Head of caudate nucleus (tissue), 42 donors: Measurements from ENCODE around the gene MAFF.

ENCODE experiments used
- DNase-seq, 42 donors: peaks; one replicate each; pipeline versions ENCODE4 v3.0.0 to v3.0.0-alpha.2; 2020 to 2021; ENCODE audit warnings: mixed read lengths in 7 of 42
- intact Hi-C: fragments of 100-400 bp; cut with DNase I; formaldehyde crosslinking; loops from one replicate; pipeline ENCODE4 v1.15.0; 2022

The MAFF gene

DNA sequence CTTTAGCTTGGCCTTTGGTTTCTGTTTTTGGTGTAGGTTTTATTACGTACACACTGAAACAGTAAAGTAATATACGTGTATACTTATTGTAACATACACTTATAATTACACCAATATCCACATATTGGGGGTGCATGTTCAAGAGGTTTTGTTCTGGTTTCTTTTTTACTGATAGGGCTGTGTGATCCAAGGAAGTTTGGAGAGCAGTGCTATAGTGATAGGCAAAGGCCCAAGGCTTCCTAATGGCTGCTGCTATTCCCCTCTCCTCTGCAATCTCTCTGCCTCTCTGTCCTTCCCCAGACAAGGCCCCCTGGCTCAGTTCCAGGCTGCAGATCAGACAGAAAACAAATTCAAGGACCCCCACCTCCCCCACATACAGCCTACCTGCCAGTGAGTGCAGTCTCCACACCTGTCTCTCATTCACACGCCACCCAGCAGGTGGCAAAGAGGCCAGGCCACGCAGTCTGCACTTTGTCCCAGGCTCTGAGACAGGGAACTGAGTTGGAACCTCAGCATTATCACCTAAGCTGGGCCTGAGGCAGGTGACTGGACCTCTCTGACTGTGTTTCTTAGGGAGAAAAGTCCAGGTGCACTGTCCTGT lies 56.0 kb downstream of the MAFF start:
- DNase-seq = no peak
- intact Hi-C loops = no loop called here

GRCh38 chr22:38258895-38259294 lies 57.1 kb downstream of the MAFF start:
- intact Hi-C loops = no loop called here
- DNase-seq = no peak

DNA sequence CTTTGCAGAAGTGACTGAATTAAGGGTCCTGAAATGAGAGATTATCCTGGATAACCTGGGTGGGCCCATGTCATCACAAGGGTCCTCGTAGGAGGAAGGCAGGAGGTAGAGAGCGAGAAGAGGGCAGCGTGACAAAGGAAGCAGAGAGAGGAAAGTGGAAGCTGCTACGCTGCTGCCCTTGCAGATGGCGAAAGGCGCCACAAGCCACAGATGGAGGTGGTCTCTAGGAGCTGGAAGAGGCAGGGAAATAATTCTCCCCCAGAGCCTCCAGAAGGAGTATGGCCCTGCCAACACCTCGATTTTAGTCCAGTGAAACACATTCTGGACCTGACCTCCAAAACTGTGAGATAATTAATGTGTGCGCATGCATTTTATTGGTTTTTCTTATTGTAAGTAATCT lies 57.6 kb downstream of the MAFF start:
- no peak for DNase-seq
- intact Hi-C loops = no loop called here

GRCh38 chr22:38260761-38261681 lies 59.2 kb downstream of the MAFF start:
- peak in 38 of 42 donors; percentile 39 to 77 (median 61) for DNase-seq
- intact Hi-C loops = no loop called here

DNA sequence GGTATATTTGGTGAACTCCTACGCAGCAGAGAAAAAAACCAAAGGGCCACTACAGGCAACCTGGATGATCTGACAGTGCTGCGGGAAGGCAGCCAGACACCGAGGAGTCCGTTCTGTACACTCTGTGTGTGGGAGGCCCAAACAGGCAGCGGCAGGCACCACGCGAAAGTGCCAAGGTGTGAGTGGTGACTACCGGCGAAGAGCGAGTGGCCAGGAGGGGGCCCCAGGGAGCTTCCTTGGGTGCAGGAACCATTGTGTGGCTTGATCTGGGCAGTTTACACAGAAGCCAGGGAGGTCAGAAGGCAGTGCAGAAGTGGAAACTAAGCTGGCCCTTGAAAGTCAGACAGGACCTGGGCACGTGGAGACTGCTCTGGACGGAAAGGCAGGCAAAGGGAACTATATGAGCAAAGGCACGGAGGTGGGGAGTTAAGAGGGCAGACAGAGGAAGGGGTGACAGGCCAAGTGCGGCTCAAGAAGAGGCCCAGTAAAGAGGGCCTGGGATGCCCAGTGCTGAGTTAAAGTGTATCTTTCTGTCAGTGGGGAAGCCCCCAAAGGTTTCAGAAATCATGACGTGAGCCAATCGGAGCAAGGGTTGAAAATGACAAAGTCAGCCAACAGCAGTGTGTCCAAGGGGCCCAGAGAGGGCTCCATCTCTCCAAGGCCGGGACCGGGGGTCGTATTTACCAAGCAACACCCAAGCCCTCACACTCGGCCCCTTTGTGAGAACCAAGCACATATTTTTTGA lies 60.4 kb downstream of the MAFF start:
- peak in 41 of 42 donors; percentile 41 to 89 (median 65) for DNase-seq
- intact Hi-C loops = no loop called here

DNA sequence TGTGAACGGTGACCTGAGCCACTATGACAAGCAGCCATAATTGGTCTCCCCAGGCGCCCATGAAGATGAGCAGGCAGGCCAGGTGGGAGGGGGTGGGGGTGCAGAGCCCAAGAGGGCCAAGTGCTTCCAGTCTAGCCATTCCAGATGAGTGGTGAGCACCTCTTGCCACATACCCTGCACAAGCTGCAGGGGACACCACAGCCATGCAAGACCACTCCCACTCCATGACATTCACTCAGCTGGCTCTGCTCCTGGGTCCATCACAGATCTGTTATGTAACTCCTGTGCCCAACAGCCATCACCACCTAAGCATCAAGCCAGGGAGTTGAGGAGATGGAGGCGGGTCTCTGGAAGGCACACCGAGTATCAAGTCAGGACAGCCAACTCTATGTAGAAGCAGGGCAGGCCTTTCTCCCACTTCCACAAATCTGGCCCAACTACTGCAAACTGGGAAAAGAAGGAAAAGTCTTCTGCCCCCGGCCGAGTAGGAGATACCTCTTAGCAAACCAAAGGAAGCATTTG lies 62.6 kb downstream of the MAFF start:
- intact Hi-C loops = no loop called here
- no peak for DNase-seq
